Lung microvascular endothelial cell (primary cell): ENCODE results near the gene CST8. TPM values are rescaled to one million over a fixed set of nuclear protein-coding genes. Genes with fewer than 3 reads are reported as not detected.

Experiments
- DNase-seq, 2 donors: peaks; one replicate each; pipeline versions ENCODE4 v3.0.0 to v3.0.0-alpha.2; 2010; ENCODE audit warnings: low read depth in 2 of 2
- total RNA-seq: library from RNA; depleted of rRNA; stranded (reverse); fragments of >200 nt; gene quantifications from 2 replicates; pipeline ENCODE4 v1.2.1, GENCODE V29; 2014

The CST8 gene
- total RNA-seq, 1 donor from 2014 or later: not detected

- DNase-seq: no peak
Observed at GRCh38 chr20:23519556-23519955, 28.6 kb downstream of the CST8 start.

- DNase-seq: no peak
Observed at GRCh38 chr20:23520185-23520584, 29.3 kb downstream of the CST8 start.

GRCh38 chr20:23524146-23524545 lies 33.2 kb downstream of the CST8 start:
- DNase-seq: no peak

GRCh38 chr20:23526850-23527249 lies 35.9 kb downstream of the CST8 start:
- DNase-seq: no peak

- DNase-seq: no peak
Observed at GRCh38 chr20:23528867-23529431, 38.0 kb downstream of the CST8 start.

GRCh38 chr20:23530937-23531567 lies 40.1 kb downstream of the CST8 start:
- DNase-seq: no peak

DNA sequence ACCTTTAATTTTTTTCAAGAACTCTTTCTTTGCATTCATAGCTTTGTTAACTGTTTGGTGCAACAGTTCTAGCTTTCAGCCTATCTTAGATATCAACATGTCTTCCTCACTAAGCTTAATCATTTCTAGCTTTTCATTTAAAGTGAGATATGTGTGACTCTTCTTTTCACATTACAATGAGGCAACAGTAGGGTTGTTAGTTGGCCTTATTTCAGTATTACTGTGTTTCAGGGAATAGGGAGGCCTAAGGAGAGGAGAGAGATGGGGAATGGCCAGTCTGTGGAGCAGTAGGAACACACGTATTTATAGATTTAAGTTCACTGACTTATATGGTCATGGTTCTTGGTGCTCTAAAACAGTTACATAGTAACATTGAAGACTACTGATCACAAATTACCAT lies 41.6 kb downstream of the CST8 start:
- no peak for DNase-seq

DNA sequence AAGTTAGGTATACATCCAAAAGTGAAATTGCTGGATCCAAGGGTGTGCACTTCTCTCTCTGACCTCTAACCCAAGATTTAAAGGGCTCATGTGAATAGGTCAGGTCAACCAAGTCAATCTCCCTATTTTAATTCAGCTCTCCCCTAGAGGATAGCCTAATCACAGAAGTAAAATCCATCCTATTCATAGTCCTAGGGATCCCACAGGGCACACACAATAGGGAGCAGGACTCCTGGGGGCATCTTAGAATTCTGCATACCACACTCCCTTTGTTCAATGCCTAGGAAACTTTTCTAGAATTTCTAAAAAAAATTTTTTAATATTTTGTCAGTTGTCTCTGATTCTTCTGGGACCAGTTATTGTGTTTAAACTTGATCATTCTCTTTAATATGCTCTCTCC lies 42.2 kb downstream of the CST8 start:
- no peak for DNase-seq

- no peak for DNase-seq
Observed at GRCh38 chr20:23534801-23535593, 44.1 kb downstream of the CST8 start.

DNA sequence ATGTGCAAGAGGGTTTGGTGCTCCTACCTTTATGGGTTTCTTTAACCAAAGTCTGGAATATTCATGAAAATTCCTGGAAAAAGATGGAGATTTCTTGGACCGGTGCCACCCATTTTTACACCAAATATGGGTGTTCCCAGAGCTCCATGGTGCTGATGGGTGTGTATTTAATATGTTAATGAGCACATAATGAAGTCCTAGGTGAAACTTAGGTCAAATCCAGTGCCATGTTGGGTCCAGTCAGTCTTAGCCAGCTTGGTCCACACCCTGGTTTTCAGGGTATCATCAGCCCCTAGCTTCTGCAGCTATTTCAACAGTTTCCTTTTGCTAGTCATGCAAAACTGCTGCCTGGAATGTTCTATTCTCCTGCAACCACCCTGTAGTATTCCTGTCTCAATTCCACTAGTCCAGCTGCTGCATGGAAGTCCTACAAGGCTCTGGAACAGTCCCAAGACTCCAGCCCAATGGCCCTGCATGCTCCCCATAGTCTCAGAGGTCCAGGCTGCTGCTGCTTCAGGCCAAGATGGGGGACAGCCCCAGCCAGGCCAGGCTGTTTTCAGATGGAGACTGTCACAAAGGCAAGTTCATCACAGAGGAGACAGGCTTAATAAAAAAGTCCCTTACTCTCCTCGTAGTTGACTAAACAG lies 45.5 kb downstream of the CST8 start:
- no peak for DNase-seq

DNA sequence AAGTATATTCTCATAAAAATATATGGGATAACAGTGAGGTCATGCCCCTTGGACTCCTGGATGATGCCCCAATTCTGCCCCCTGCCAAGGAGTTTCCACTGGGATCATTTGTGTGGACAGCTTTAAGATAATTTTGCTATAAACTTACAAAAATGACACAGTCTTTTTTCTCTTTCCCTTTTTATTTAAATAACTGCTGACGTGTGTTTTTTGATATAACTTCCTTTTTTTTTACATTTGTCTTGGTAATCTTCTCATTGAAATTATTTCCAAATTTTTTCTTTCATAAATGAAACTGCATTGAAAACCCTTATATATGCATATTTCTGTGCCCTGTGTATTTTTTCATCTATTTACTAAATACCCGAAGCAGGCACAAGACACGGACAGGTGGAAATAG lies 46.1 kb downstream of the CST8 start:
- DNase-seq: no peak

GRCh38 chr20:23540624-23541023 lies 49.7 kb downstream of the CST8 start:
- DNase-seq: no peak

GRCh38 chr20:23541330-23541729 lies 50.4 kb downstream of the CST8 start:
- DNase-seq: no peak

GRCh38 chr20:23541776-23542175 lies 50.9 kb downstream of the CST8 start:
- no peak for DNase-seq

DNA sequence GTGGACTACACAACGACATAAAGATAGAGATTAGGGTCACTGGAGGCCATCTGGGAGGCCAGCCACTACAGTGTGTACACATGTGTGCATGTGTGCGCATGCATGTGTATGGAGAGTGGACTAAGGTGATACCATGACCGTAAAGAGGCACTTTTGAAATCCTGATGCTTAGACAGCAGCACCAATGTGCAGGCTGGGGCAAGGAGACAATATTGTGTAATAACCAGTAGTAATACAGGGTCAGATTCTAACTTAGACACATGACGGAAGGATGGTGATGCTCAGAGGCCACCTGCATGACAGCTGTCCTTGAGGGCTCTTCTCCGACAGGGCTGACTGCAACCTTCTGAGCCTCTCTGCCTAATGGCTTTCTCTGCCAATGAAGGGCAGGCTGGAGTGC lies 51.9 kb downstream of the CST8 start:
- DNase-seq: no peak

- DNase-seq: no peak
Observed at GRCh38 chr20:23544133-23544532, 53.2 kb downstream of the CST8 start.

Other genes starting within 250 kb of the CST8 start
- gene NXT1, start 140.3 kb upstream of the CST8 start, total RNA-seq: 20.5 and 29.4 TPM in 2 replicates
- 9.6 and 18.8 TPM in 2 replicates for gene GZF1, start 128.9 kb upstream of the CST8 start, total RNA-seq
- gene NAPB, start 69.6 kb upstream of the CST8 start, total RNA-seq: 3.1 and 6.5 TPM in 2 replicates
- not detected in 2 replicates for gene CSTL1, start 51.4 kb upstream of the CST8 start, total RNA-seq
- not detected in 2 replicates for gene CST11, start 38.2 kb upstream of the CST8 start, total RNA-seq
- gene CST9L, start 77.4 kb downstream of the CST8 start, total RNA-seq: not detected in 2 replicates
- under 0.01 TPM in 1 of 2 replicates, not detected in the other for gene CST9, start 114.8 kb downstream of the CST8 start, total RNA-seq
- gene CST3, start 146.8 kb downstream of the CST8 start, total RNA-seq: 88.5 and 164 TPM in 2 replicates
- gene CST4, start 197.9 kb downstream of the CST8 start, total RNA-seq: not detected in 2 replicates